Peyer's patch (tissue), 4 donors: Measurements from ENCODE around the gene IL20RB. TPM values are rescaled to one million over a fixed set of nuclear protein-coding genes. Genes with fewer than 3 reads are reported as not detected.

Experiments used
- DNase-seq, 3 donors: peaks; one replicate each; pipeline ENCODE4 v3.0.0-alpha.2; 2017 to 2019
- H3K27ac ChIP-seq, 4 donors: fragments of 200-600 bp; sonication (generic); one replicate each; pipeline ENCODE4 v1.5.1; 2016 to 2019
- H3K27me3 ChIP-seq, 2 donors: fragments of 200-600 bp; sonication (generic); one replicate each; pipeline ENCODE4 v1.5.1; 2019
- H3K36me3 ChIP-seq, 3 donors: fragments of 200-600 bp; sonication (generic); one replicate each; pipeline ENCODE4 v1.5.1; 2016 to 2019
- H3K4me1 ChIP-seq, 4 donors: fragments of 200-600 bp; sonication (generic); one replicate each; pipeline ENCODE4 v1.5.1; 2016 to 2019
- H3K4me3 ChIP-seq, 4 donors: fragments of 200-600 bp; sonication (generic); 1 replicate in 3 of 4; 2 replicates in 1 of 4; pipeline ENCODE4 v1.5.1; 2016 to 2019; ENCODE audit warnings: mild to moderate bottlenecking in 1 of 4
- H3K9me3 ChIP-seq, 4 donors: fragments of 200-600 bp; sonication (generic); one replicate each; pipeline ENCODE4 v1.5.1; 2016 to 2019; ENCODE audit warnings: mild to moderate bottlenecking in 1 of 4
- POLR2A ChIP-seq, 2 donors: fragments of 450-650 bp; IDR thresholded peaks; one replicate each; pipeline ENCODE4 v1.5.1; 2017; ENCODE audit warnings: antibody characterized with exemption in 2 of 2, mild to moderate bottlenecking in 2 of 2, moderate library complexity in 2 of 2
- total RNA-seq, 4 donors: library from RNA; depleted of rRNA; stranded (reverse); fragments of >200 nt; gene quantifications; one replicate each; pipeline ENCODE4 v1.1.0, GENCODE V29; 2016
- TF ChIP-seq, protein P1 (sequence below), 6 experiments: fragments of 450-650 bp in 4 of 6; fragments of 200-600 bp in 2 of 6; sonication (generic) in 1 of 6; IDR thresholded peaks; one replicate each; pipeline ENCODE4 v1.5.1; 2017 to 2019; ENCODE audit warnings: antibody characterized with exemption in 6 of 6, mild to moderate bottlenecking in 3 of 6, moderate library complexity in 1 of 6

Gene IL20RB
- total RNA-seq, 4 donors from 2014 or later = 0.54 to 1.7 (median 0.81) TPM

- H3K27ac ChIP-seq = no peak overlapping the region
- H3K4me1 ChIP-seq = peaks cover 0 to 19% (median 0%) of the 10 kb centered on the region in 4 donors
- H3K9me3 ChIP-seq = no peaks in the 10 kb centered on the region
- no peak overlapping the region for H3K4me3 ChIP-seq
- no peak for DNase-seq
- H3K36me3 ChIP-seq = no peaks in the 10 kb centered on the region
- TF ChIP-seq, protein P1, sequence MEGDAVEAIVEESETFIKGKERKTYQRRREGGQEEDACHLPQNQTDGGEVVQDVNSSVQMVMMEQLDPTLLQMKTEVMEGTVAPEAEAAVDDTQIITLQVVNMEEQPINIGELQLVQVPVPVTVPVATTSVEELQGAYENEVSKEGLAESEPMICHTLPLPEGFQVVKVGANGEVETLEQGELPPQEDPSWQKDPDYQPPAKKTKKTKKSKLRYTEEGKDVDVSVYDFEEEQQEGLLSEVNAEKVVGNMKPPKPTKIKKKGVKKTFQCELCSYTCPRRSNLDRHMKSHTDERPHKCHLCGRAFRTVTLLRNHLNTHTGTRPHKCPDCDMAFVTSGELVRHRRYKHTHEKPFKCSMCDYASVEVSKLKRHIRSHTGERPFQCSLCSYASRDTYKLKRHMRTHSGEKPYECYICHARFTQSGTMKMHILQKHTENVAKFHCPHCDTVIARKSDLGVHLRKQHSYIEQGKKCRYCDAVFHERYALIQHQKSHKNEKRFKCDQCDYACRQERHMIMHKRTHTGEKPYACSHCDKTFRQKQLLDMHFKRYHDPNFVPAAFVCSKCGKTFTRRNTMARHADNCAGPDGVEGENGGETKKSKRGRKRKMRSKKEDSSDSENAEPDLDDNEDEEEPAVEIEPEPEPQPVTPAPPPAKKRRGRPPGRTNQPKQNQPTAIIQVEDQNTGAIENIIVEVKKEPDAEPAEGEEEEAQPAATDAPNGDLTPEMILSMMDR (IDR thresholded peaks at IDR 0.05) = no peak
- no peak for TF ChIP-seq POLR2A (IDR thresholded peaks at IDR 0.05)
- H3K27me3 ChIP-seq = no peaks in the 10 kb centered on the region
These were observed 3.5 kb upstream of the IL20RB start for GRCh38 chr3:136954251-136954650.

DNA sequence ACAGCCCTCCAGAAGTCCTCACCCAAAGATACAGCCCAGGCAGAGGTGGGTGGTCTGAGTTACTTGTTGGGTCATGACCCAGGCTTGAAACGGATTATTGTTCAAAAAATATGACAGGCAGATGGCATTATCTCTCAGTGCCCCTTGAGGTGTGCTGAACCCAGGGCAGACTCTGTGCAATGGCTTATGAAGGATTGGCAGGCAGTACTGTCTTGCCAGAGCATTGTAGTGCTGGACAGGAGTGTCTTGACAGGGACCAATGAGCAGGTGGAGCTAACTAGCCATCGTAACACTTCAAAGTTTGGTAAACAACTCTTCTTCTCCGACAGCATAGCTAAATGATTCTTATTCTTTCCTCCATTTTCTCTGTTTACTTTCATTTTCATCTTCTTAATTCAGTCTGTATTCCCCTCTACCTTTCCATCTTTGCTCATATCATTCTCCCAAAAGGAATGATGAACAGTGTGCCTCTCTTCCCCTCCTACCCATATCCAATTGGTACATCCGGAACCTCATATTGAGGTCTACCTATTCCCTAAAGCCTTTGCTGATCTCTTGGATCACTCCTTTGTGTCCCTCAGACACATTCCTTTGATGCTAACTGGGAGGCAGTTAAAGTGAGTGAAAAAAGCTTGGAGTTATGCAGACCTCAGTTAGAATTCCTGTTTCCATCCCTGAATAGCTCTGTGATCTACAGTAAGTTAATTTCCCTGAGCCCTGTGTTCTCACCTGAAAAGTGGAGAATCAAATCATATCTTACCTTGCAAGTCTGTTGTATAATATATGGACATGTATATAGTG is 2.6 kb upstream of the IL20RB start:
- H3K36me3 ChIP-seq = no peaks in the 10 kb centered on the region
- peaks cover 0 to 19% (median 0%) of the 10 kb centered on the region in 4 donors for H3K4me1 ChIP-seq
- peak overlapping the region in 3 of 4 donors; percentile 14 to 44 (median 36) for H3K27ac ChIP-seq
- H3K27me3 ChIP-seq = no peaks in the 10 kb centered on the region
- no peak for DNase-seq
- H3K4me3 ChIP-seq = no peak overlapping the region
- no peaks in the 10 kb centered on the region for H3K9me3 ChIP-seq
- TF ChIP-seq, protein P1 (IDR thresholded peaks at IDR 0.05) = no peak
- TF ChIP-seq POLR2A (IDR thresholded peaks at IDR 0.05) = no peak

DNA sequence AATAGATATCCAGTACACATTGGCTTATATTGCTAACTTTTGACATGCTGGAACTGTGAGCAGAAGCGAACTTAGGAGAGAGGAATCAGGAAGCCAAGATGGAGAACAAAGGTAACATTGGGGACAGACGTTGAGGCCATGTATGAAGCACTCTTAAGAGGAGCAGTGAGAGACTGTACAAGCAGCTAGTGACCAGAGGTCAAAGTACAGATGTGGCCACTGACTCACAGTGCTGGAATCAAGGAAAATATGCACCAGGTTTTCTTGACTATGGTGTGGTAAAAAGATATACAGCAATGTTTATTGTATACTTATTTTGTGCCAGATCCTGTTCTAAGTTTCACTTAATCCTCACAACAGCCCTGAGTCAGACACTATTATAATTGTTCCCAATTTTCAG is 2.0 kb upstream of the IL20RB start:
- peak overlapping the region in 3 of 4 donors; percentile 14 to 44 (median 36) for H3K27ac ChIP-seq
- H3K36me3 ChIP-seq = no peaks in the 10 kb centered on the region
- H3K27me3 ChIP-seq = no peaks in the 10 kb centered on the region
- no peak overlapping the region for H3K4me3 ChIP-seq
- H3K4me1 ChIP-seq = peaks cover 0 to 19% (median 0%) of the 10 kb centered on the region in 4 donors
- no peak for TF ChIP-seq POLR2A (IDR thresholded peaks at IDR 0.05)
- TF ChIP-seq, protein P1 (IDR thresholded peaks at IDR 0.05) = no peak
- no peaks in the 10 kb centered on the region for H3K9me3 ChIP-seq
- peak in 1 of 3 donors; percentile 84 for DNase-seq

DNA sequence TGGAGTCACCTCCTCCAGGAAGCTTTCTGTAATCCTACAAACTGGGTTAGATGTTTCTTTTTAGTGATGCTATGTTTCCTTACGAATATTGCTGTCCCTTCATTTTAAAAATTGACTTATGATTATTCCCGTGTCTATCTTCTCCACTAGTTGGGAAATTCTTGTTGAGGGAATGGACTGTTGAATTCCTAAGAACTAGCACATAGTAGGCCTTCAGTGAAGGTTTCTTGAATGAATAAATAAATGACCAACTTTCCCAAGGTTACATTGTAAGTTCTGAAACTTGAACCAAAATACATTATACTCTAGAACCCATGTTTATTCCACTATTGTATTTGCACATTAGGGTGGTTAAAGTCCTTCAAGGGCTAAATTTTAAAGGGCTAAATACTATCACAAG is 812 bp upstream of the IL20RB start:
- Histone ChIP-seq H3K27ac (no peak overlapping the region), H3K27me3 (no peaks in the 10 kb centered on the region), H3K9me3 (no peaks in the 10 kb centered on the region), H3K36me3 (no peaks in the 10 kb centered on the region), H3K4me3 (no peak overlapping the region), H3K4me1 (peaks cover 0 to 19% (median 0%) of the 10 kb centered on the region in 4 donors)
- no peak for TF ChIP-seq POLR2A (IDR thresholded peaks at IDR 0.05)
- TF ChIP-seq, protein P1 (IDR thresholded peaks at IDR 0.05) = no peak
- no peak for DNase-seq

DNA sequence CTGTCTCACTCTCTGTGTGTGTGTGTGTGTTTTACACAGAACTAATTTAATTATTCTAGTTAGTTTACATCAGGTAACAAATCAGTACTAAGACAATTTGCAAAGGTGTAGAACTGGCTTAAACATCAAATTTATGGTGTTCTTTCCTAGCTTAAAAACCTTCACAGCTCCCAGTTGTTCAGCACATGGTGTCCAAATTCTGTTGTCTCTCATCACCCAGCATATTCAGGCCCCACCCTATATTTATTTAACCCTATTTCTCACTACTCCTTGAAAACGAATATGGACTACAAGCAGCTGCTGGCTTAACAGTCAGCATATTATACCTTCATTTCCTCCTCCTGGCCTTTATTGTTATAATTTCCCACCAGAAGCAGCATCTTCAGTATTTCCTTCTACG is 1.2 kb downstream of the IL20RB start:
- Histone ChIP-seq H3K4me3 (no peak overlapping the region), H3K27ac (no peak overlapping the region), H3K27me3 (no peaks in the 10 kb centered on the region), H3K4me1 (peaks cover 0 to 19% (median 0%) of the 10 kb centered on the region in 4 donors), H3K9me3 (no peaks in the 10 kb centered on the region), H3K36me3 (no peaks in the 10 kb centered on the region)
- DNase-seq = no peak
- TF ChIP-seq POLR2A (IDR thresholded peaks at IDR 0.05) = no peak
- TF ChIP-seq, protein P1 (IDR thresholded peaks at IDR 0.05) = no peak
